Endothelial cell of umbilical vein (primary cell): ENCODE measurements around the gene CELSR1. TPM values are rescaled to one million over a fixed set of nuclear protein-coding genes. Genes with fewer than 3 reads are reported as not detected.

Experiments used
- BruUV-seq: library from RNA; stranded (reverse); fragments of 400-500 nt; replicated peaks from 2 replicates; lab custom pipeline; 2021; lab: Mats Ljungman, UMichigan
- CTCF ChIA-PET: fragments of 300-600, 350-600 bp; sonication (Branson Sonifier 250); formaldehyde crosslinking; loops from one replicate; lab custom pipeline; 2021; ENCODE audit warnings: antibody characterized with exemption, inconsistent platforms; lab: Charles Lee
- POLR2A ChIA-PET: fragments of 300-600, 350-600 bp; sonication (Branson Sonifier 250); formaldehyde crosslinking; loops from one replicate; lab custom pipeline; 2021; ENCODE audit warnings: antibody characterized with exemption, inconsistent platforms; lab: Charles Lee
- DNase-seq: peaks from one replicate; pipeline ENCODE4 v3.0.0-alpha.2; 2011; ENCODE audit warnings: low read depth, low spot score
- FAIRE-seq: peaks from 2 replicates; lab custom pipeline; 2011; peaks lifted over from hg19 to GRCh38; lab: Jason Lieb, UNC
- H2AFZ ChIP-seq: 2 replicates; pipeline ENCODE4 v1.6.0; 2012; ENCODE audit warnings: low read depth, low read length, control low read depth, inconsistent platforms
- H3K27ac ChIP-seq: 2 replicates; pipeline ENCODE4 v1.5.1; 2011; ENCODE audit warnings: low read depth, mild to moderate bottlenecking, control low read depth, low read length, moderate library complexity; ENCODE audit not compliant: insufficient read depth
- H3K27me3 ChIP-seq, 2 experiments: 2 replicates each; pipeline versions ENCODE4 v1.6.0 to v1.6.1; 2011; ENCODE audit warnings: low read length in 2 of 2, mixed read lengths in 1 of 2; ENCODE audit not compliant: control insufficient read depth in 2 of 2, insufficient read depth in 2 of 2
- H3K36me3 ChIP-seq, 2 experiments: 2 replicates in 1 of 2; 3 replicates in 1 of 2; pipeline ENCODE4 v1.5.1; 2011; ENCODE audit warnings: low read length in 2 of 2, mild to moderate bottlenecking in 1 of 2, moderate library complexity in 1 of 2; ENCODE audit not compliant: control insufficient read depth in 2 of 2, insufficient read depth in 2 of 2; ENCODE audit errors: extremely low read depth in 1 of 2
- H3K4me1 ChIP-seq: 3 replicates; pipeline ENCODE4 v1.5.1; 2011; ENCODE audit warnings: mild to moderate bottlenecking, low read length; ENCODE audit not compliant: control insufficient read depth, insufficient read depth; ENCODE audit errors: extremely low read depth
- H3K4me2 ChIP-seq: 2 replicates; pipeline ENCODE4 v1.6.1; 2011; ENCODE audit warnings: low read length, control low read depth, mixed read lengths; ENCODE audit not compliant: insufficient read depth
- H3K4me3 ChIP-seq, 3 experiments: fragments of 200-600 bp in 1 of 3; sonication (generic), shearing (Covaris generic) in 1 of 3; replicated peaks in 1 of 3; 2 replicates each; pipeline ENCODE4 v1.5.1; 2011 to 2016; ENCODE audit warnings: control low read depth in 3 of 3, low read length in 3 of 3, mild to moderate bottlenecking in 2 of 3, inconsistent platforms in 1 of 3, low read depth in 1 of 3, moderate library complexity in 1 of 3; ENCODE audit not compliant: insufficient read depth in 1 of 3
- H3K79me2 ChIP-seq: 2 replicates; pipeline ENCODE4 v1.6.0; 2012; ENCODE audit warnings: low read length, inconsistent platforms; ENCODE audit not compliant: control insufficient read depth, insufficient read depth
- H3K9ac ChIP-seq: replicated peaks from 2 replicates; pipeline ENCODE3; 2011; ENCODE audit warnings: low read length, control low read depth; ENCODE audit not compliant: insufficient read depth; ENCODE audit errors: extremely low read depth
- H3K9me1 ChIP-seq: replicated peaks from 3 replicates; pipeline ENCODE4 v1.6.0; 2011; ENCODE audit warnings: mild to moderate bottlenecking, low read length; ENCODE audit not compliant: control insufficient read depth, insufficient read depth; ENCODE audit errors: extremely low read depth
- H3K9me3 ChIP-seq: replicated peaks from 2 replicates; pipeline ENCODE4 v1.5.1; 2012; ENCODE audit warnings: low read length, inconsistent platforms; ENCODE audit not compliant: control insufficient read depth, insufficient read depth
- H4K20me1 ChIP-seq: replicated peaks from 2 replicates; pipeline ENCODE3; 2011; ENCODE audit warnings: mild to moderate bottlenecking, low read length; ENCODE audit not compliant: control insufficient read depth, insufficient read depth; ENCODE audit errors: extremely low read depth
- EZH2 ChIP-seq: IDR thresholded peaks from 2 replicates; pipeline ENCODE4 v1.6.1; 2012; ENCODE audit warnings: borderline replicate concordance, low read depth, mild to moderate bottlenecking, moderate library complexity, low read length, inconsistent platforms; ENCODE audit not compliant: severe bottlenecking
- JUN ChIP-seq: IDR thresholded peaks from 2 replicates; pipeline ENCODE4 v1.6.1; 2011; ENCODE audit warnings: borderline replicate concordance, low read depth; ENCODE audit not compliant: insufficient read length, insufficient read depth
- MYC ChIP-seq: IDR thresholded peaks from one replicate; pipeline ENCODE4 v1.6.1; 2011; ENCODE audit warnings: mild to moderate bottlenecking, low read depth, low read length
- POLR2AphosphoS5 ChIP-seq: IDR thresholded peaks from 2 replicates; pipeline ENCODE4 v1.6.1; 2012; ENCODE audit warnings: low read depth, mild to moderate bottlenecking, control low read depth, low read length, moderate library complexity; ENCODE audit not compliant: insufficient read depth
- dilution Hi-C: fragments of 300-500 bp; cut with MboI; formaldehyde crosslinking; loops from one replicate; pipeline ENCODE4 v1.15.0; 2019; ENCODE audit warnings: low sequenced_read_pairs; ENCODE audit not compliant: extremely low pct_ligation_motif_present
- intact Hi-C: fragments of 100-400 bp; cut with micrococcal nuclease; formaldehyde crosslinking; loops from one replicate; pipeline ENCODE4 v1.10.0; 2022
- polyA plus RNA-seq, 4 experiments: library from polyadenylated mRNA; depleted of rRNA in 3 of 4; stranded (reverse) in 3 of 4; unstranded in 1 of 4; fragments of >200 nt; gene quantifications; 2 replicates each; pipeline versions ENCODE4 v1.2.1 to v1.2.3, GENCODE V29; 2011 to 2012; ENCODE audit warnings: missing spikeins in 1 of 4
- total RNA-seq: library from RNA; stranded (reverse); gene quantifications from 2 replicates; pipeline ENCODE4 v1.2.3, GENCODE V29; 2021
- TF ChIP-seq, protein P1 (sequence below): IDR thresholded peaks from 2 replicates; pipeline ENCODE4 v1.6.1; 2011; ENCODE audit not compliant: insufficient read depth, insufficient read length

The CELSR1 gene
- total and polyA plus RNA-seq, 2 donors (not counting 3 experiments of a cell fraction or from before 2014, with no cell fraction given), result 3.7 to 5.4 TPM

GRCh38 chr22:46417769-46418168 is 119.7 kb downstream of the CELSR1 start:
- Histone ChIP-seq H3K36me3 (no peaks in the 10 kb centered on the region), H4K20me1 (no peaks in the 10 kb centered on the region), H3K9me3 (no peaks in the 10 kb centered on the region), H3K9me1 (no peaks in the 10 kb centered on the region), H3K4me3 (no peak overlapping the region), H3K4me2 (no peak overlapping the region), H3K4me1 (no peaks in the 10 kb centered on the region), H3K79me2 (no peaks in the 10 kb centered on the region), H3K27me3 (no peaks in the 10 kb centered on the region), H3K27ac (no peak overlapping the region), H3K9ac (no peak overlapping the region), H2AFZ (no peak overlapping the region)
- no peak for TF ChIP-seq EZH2
- TF ChIP-seq, protein P1, sequence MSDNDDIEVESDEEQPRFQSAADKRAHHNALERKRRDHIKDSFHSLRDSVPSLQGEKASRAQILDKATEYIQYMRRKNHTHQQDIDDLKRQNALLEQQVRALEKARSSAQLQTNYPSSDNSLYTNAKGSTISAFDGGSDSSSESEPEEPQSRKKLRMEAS, result no peak
- no TSS peak for BruUV-seq
- ChIA-PET CTCF (interaction anchor here (1.9 kb wide), 1 partner anchor 124 kb away, joined by 4 read pairs; no protein-coding TSS in a partner anchor), POLR2A (no interaction called here)
- no peak for DNase-seq
- intact Hi-C loops (no loop called here), dilution Hi-C loops (no loop called here)
- FAIRE-seq, result no peak

- Histone ChIP-seq H3K27ac (no peak overlapping the region), H3K36me3 (no peaks in the 10 kb centered on the region), H3K9me3 (no peaks in the 10 kb centered on the region), H2AFZ (no peak overlapping the region), H3K4me1 (no peaks in the 10 kb centered on the region), H3K27me3 (no peaks in the 10 kb centered on the region), H4K20me1 (no peaks in the 10 kb centered on the region), H3K4me2 (no peak overlapping the region), H3K4me3 (no peak overlapping the region), H3K9ac (no peak overlapping the region), H3K9me1 (no peaks in the 10 kb centered on the region), H3K79me2 (no peaks in the 10 kb centered on the region)
- dilution Hi-C loops, result no loop called here
- TF ChIP-seq JUN (no peak), MYC (no peak), POLR2AphosphoS5 (no peak)
- CTCF ChIA-PET, result no interaction called here
- POLR2A ChIA-PET, result no interaction called here
- no peak for FAIRE-seq
- BruUV-seq, result no TSS peak
- intact Hi-C loops, result no loop called here
- DNase-seq, result no peak
Observed at GRCh38 chr22:46416891-46417580, 120.4 kb downstream of the CELSR1 start.
